Measurements from ENCODE around the gene CPED1.

GRCh38 chr7:121005996-121006584, 17.6 kb downstream of the CPED1 start:
- no peak for TF ChIP-seq EP300 (IDR thresholded peaks at IDR 0.05)
- no peak for TF ChIP-seq CTCF (IDR thresholded peaks at IDR 0.05)
- TF ChIP-seq POLR2A (IDR thresholded peaks at IDR 0.05), result no peak

Data from tibial nerve (tissue), 4 donors.